Erythroblast (primary cell): ENCODE data around the gene NSRP1.

Experiments
- GATA1 ChIP-seq: IDR thresholded peaks from 2 replicates; pipeline ENCODE4 v1.6.1; 2011; ENCODE audit warnings: low read depth, mild to moderate bottlenecking, control low read depth, low read length, moderate library complexity
- POLR2A ChIP-seq: IDR thresholded peaks from 2 replicates; pipeline ENCODE4 v1.6.1; 2011; ENCODE audit warnings: mild to moderate bottlenecking, low read length

DNA sequence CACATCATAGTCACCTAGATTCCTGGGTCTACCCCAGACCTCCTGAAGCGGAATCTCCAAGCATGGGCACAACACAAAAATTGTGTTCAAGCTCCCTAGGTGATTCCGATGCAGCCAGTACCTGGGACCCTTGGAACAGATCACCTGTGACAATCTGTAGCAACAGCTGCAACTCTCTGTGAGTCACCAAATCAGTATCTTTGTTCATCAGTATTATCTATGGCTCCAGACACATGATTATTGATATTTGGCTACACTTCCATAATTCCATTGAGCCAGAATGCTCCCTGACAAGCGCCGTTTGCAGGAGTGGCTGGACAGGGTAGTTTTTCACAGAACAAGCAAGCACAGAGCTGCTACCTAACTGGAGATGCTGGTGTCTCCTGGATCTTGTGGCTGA is 102.7 kb downstream of the NSRP1 start:
- TF ChIP-seq POLR2A, result no peak
- TF ChIP-seq GATA1, result no peak
